Amygdala (tissue), 56 donors: ENCODE results near the gene SCN2B.

Experiments used
- DNase-seq, 56 donors: peaks; one replicate each; lab custom pipeline; 2025; lab: John Stamatoyannopoulos, UW

SCN2B gene

DNA sequence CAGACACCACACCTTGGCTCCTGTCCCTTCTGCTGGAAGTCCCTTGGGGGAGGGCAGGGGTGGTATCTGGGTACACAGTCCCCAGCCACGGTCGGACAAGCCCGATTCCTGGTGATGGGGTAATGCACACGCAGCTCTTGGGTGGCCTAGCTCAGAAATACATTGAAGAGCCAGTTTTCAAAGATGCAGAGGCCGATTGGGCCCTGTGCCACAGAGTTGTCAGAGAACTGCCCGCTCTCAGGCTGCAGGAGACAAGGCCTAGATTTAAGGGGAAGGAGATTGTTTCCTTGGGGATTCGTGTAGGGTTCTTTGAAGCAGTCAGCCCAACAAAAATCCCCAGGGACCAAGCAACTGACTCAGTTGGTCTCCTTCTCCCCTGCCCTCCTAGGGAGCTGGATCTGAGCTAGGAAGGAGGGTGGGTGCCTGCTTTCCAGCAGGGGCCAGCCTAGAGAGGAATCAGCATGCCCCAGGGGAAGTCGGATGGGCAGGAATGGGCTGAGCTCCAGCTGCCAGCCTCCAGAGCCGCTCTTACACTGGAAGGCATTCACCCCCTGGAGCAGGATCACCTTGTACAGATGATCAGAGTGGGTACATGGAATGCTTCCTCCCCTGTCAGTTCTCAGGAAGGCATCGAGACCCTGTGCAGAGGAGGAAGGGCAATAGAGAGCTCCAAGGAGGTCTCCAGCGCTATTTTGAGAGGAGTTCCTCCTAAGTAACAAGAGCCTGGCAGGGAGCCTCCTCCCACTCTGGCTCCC, 20.5 kb downstream of the SCN2B start:
- no peak for DNase-seq

- DNase-seq: no peak
Observed at GRCh38 chr11:118154641-118155040, 21.8 kb downstream of the SCN2B start.

- DNase-seq: no peak
Observed at GRCh38 chr11:118153976-118154375, 22.5 kb downstream of the SCN2B start.

DNA sequence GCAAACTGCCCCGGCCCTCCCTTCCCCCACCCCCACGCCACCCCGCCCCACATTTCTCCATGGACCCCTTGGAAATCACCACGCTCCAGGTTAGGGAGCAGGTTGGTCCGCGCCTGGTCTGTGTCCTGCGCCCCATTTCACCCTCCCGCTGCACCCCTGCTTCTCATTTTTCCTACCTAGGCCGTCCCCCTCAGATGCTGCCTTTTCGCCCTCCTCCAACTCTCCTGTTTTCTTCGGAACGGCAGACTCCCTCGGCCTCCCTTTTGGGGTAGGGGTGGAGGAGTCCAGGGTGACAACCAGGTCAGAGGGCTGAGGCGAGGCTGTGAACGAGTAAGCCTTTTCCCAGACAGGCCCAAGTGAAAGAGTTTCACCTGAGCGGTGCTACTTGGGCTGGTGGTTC, 22.9 kb downstream of the SCN2B start:
- DNase-seq: no peak

DNA sequence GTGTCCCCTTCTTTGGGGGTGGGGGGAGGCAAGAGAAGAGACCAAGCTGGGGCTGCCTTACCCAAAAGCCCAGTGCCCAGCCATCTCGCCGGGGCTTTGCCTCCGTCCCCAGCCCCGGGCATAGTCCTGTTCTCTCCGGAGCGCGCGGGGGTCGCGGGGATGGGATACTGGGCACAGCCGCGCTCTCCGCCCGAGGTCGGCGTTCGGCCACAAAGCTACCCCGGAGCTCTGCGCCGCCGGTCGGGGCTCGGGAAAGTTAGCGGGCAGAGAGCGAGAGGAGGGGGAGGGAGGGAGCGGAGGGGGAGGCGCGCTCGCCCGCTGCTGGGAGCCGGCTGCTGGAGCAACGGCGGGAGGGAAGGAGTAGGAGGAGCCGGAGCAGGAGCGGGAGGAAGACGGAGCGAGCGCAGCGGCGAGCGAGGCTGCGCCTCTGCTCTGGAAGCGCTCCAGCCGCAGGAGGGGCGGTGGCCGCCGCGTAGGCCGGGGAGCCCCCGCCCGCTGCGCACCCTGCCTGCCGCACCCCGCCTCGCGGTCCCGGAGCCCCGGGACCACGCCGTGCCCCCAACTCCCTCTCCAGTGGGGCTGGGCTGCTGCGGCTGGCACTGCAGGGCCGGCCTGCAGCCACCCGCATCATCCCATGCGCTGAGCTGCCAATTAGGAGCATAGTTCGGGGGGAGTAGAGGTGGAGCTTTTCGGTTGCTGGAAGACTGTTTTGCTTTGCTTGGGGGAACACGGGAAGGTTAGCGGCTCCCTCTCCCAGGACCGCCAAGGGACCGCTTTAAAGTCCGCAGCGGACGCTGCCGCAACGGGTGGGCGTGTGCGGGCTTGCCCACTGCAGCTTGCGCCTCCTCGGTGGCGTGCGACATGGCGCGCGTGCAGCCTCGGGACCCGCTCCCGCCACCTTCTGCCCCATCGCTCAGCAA, 23.6 kb downstream of the SCN2B start, which contains the start of gene SCN4B:
TSS of gene SCN4B (minus strand) at position 272 of the 920 bp plus-strand sequence. CDS start at position 122, 150 bp downstream.
- DNase-seq: peak in 41 of 56 donors; percentile 10 to 75 (median 44)

- DNase-seq: no peak
Observed at GRCh38 chr11:118152020-118152551, 24.4 kb downstream of the SCN2B start.

GRCh38 chr11:118151431-118151830, 25.0 kb downstream of the SCN2B start:
- no peak for DNase-seq

GRCh38 chr11:118149493-118149892, 26.9 kb downstream of the SCN2B start:
- DNase-seq: no peak

GRCh38 chr11:118148856-118149255, 27.6 kb downstream of the SCN2B start:
- DNase-seq: peak in 1 of 56 donors; percentile 13

DNA sequence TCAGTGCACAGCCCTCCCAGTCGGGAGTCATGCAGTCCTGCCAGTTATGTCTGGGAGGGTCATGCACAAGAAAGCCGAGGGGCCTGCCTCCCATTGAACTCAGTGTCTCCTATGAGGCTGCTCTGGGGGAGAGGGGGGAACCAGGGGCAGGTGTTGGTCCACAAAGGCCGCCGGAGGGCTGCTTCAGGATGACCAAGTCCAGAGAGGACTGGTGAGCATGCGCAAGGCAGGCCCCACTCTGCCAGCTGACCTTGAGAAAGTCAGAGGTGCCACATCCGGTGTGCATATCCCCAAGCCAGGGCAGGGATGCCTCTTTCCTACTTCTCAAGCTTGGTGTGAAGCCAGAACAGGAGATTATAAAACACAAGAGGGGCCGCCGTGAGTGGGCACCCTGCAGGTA, 28.2 kb downstream of the SCN2B start:
- DNase-seq: no peak

DNA sequence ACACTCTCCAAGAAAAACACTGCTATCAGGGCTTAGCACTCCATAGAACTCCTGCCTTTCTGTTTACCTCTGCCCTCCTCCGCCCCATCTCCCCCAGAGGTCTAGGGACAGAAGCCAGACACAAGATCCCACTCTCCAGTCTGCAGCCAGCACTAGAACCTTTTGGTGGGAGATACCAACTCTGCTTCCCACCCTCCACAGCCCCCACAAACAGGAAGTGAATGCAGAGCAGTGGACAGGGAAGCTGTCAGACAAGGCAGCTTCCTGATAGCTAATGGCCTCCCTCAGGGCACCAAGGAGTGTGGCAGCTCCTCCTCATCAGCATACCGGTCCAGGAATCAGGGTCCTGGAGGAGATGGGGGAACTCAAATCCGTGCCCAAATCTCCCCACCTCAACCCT, 28.9 kb downstream of the SCN2B start:
- no peak for DNase-seq

DNA sequence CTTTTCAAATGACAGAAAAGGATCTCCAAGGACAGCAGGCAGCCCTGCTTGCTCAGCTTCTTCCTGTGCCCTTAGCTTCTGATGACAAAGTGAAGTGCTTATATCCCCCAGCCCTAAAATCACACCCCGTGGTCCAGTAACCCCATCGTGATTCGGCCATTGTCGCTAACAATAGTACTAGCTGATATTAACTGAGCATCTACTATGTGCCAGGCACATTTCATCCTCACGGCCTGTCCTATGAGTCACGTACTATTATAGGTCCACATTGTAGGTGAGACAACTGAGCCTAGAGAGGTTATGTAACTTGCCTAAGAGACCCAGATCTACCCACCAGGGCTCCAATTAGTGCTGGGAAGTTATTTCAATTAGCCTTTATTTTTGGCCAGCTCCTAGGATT, 29.9 kb downstream of the SCN2B start:
- no peak for DNase-seq

DNA sequence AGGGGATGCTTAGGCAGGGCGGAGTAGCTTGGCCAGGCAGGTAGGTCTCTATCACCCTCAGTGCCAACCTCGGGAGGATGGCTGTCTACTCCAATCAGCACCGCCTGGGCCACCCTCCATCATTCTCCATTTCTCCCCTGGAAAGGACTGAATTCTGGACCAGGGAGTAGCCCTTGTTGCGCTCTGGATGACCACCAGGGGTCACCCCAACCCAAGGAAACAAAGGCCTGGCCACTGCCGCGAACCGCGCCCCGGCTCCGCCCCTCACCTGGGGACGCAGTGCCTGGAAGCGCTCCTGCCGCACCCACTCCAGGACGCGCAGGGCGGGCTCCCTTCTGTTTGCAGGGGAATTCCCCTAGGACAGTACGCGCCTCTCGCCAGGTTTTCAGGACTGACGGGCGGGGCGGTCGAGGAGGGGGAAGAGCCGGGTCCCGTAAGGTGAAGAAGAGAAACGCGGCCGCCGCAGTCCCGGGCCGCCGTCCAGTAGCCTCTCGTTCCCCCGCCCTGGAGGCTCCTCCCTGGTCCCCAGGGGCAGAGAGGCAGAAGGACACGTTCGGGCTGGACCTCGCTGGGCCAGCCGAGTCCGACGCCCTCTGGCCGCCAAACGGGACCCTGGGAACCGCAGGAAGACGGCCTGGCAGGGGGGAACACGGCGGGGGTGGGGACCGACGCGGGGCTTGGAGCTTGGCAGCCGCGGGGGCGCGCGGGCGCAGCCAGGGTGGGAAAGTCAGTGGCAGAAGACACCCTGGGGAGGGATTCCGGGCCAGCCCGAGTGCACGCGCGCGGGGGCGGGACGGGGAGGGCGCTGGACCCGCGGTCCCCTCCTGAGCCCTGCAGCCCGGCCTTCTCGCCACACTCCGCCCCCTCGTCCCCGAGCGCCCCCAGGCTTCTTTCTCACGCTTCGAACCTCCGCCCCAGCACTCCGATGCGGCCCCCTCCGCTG, 30.9 kb downstream of the SCN2B start:
- DNase-seq: peak in 54 of 56 donors; percentile 17 to 88 (median 64)

GRCh38 chr11:118144301-118145268, 31.9 kb downstream of the SCN2B start:
- DNase-seq: peak in 7 of 56 donors; percentile 13 to 51 (median 42)

- no peak for DNase-seq
Observed at GRCh38 chr11:118143661-118144185, 32.7 kb downstream of the SCN2B start.

DNA sequence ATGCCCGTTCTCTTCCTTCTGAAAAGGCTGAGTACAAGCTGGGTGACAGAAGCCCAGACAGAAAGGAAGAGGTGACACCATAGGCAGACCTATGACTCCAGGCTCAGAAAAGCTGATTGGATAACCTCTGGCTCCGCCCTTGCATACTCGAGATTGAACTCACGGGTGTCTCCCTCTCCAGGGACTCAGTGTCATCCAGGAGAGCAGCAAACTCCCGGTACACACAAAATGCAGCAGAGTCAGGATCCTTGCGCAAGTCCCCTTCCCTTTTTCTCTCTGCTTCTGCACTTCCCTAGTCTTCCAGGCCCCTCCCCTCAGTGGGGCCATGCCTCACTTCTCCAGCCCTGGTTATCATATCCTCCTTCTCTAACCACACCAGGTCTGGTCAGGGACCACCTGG, 33.6 kb downstream of the SCN2B start:
- peak in 4 of 56 donors; percentile 9 to 29 (median 19) for DNase-seq

GRCh38 chr11:118142081-118142480, 34.4 kb downstream of the SCN2B start:
- no peak for DNase-seq

DNA sequence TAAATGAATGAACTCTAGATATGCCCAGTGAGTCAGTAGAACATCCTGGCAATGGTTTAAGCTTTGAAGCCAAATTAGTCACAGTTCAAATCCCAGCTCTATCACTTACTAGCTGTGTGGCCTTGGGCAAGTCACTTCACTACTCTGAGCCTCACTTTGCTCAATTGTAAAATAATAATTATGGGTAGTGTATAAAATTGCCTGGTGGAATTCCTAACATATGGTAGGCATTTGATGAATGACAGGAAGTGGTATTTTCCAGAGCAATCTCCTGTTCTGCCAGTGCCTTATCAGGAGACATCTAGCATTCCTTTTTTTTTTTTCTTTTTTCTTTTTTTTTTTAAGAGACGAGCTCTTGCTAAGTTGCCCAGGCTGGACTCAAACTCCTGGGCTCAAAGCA, 36.9 kb downstream of the SCN2B start:
- DNase-seq: no peak
